Erythroblast (primary cell): Measurements from ENCODE around the gene LHFPL4.

Source experiments
- GATA1 ChIP-seq: IDR thresholded peaks from 2 replicates; pipeline ENCODE4 v1.6.1; 2011; ENCODE audit warnings: low read depth, mild to moderate bottlenecking, control low read depth, low read length, moderate library complexity
- POLR2A ChIP-seq: IDR thresholded peaks from 2 replicates; pipeline ENCODE4 v1.6.1; 2011; ENCODE audit warnings: mild to moderate bottlenecking, low read length

DNA sequence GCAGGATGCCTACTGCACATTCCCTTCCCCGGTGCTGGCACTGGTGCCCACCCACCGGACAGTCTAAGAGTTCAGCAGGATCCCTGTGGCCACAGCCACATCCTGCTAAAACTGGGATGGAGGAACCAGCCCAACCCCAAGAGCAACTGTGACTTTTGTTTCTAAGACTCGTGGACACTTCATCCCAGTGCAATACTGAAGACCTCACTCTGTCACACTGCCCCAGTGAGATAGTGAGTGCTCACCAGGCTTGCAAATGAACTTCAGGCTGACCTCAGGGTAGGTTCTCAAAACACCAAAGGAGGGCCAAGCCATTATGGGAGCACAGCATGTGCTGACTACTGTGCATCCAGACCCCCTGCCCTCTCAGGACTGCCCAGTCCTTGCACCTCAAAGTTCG lies 49.0 kb upstream of the LHFPL4 start:
- TF ChIP-seq POLR2A (no peak), GATA1 (no peak)
